Trophoblast cell (in vitro differentiated cells and primary cell): ENCODE data around the gene RPS16.

Experiments
- DNase-seq, 2 donors: peaks; one replicate each; pipeline ENCODE4 v3.0.0-alpha.2; 2016
- H2AFZ ChIP-seq: 2 replicates; pipeline ENCODE4 v1.6.1; 2013; ENCODE audit warnings: low read length, moderate library complexity, mild to moderate bottlenecking; ENCODE audit not compliant: insufficient read depth, poor library complexity
- H2AK5ac ChIP-seq: 2 replicates; pipeline ENCODE4 v1.6.1; 2013; ENCODE audit warnings: mild to moderate bottlenecking, low read length
- H2BK120ac ChIP-seq: 2 replicates; pipeline ENCODE4 v1.6.1; 2013; ENCODE audit warnings: low read length, mild to moderate bottlenecking, moderate library complexity; ENCODE audit not compliant: insufficient read depth, poor library complexity
- H2BK12ac ChIP-seq: 2 replicates; pipeline ENCODE4 v1.6.1; 2013; ENCODE audit warnings: mild to moderate bottlenecking, low read length, moderate library complexity
- H2BK5ac ChIP-seq: 2 replicates; pipeline ENCODE4 v1.6.1; 2013; ENCODE audit warnings: low read length, low read depth, moderate library complexity, mild to moderate bottlenecking; ENCODE audit not compliant: poor library complexity
- H3K14ac ChIP-seq: 2 replicates; pipeline ENCODE4 v1.6.1; 2013; ENCODE audit warnings: mild to moderate bottlenecking, low read length
- H3K18ac ChIP-seq: 2 replicates; pipeline ENCODE4 v1.6.1; 2013; ENCODE audit warnings: mild to moderate bottlenecking, low read length
- H3K23ac ChIP-seq: 2 replicates; pipeline ENCODE4 v1.6.1; 2013; ENCODE audit warnings: low read length
- H3K27ac ChIP-seq: 2 replicates; pipeline ENCODE4 v1.5.1; 2013; ENCODE audit warnings: low read depth, mild to moderate bottlenecking, inconsistent platforms, low read length, moderate library complexity
- H3K27me3 ChIP-seq: 2 replicates; pipeline ENCODE4 v1.6.1; 2013; ENCODE audit warnings: inconsistent platforms, mild to moderate bottlenecking, low read length, moderate library complexity; ENCODE audit not compliant: insufficient read depth
- H3K36me3 ChIP-seq, 2 experiments: 1 replicate in 1 of 2; 2 replicates in 1 of 2; pipeline ENCODE4 v1.6.1; 2013; ENCODE audit warnings: low read length in 2 of 2, mild to moderate bottlenecking in 2 of 2, moderate library complexity in 1 of 2; ENCODE audit not compliant: insufficient read depth in 2 of 2, control insufficient read depth in 1 of 2
- H3K4ac ChIP-seq: 2 replicates; pipeline ENCODE4 v1.6.1; 2013; ENCODE audit warnings: low read depth, mild to moderate bottlenecking, low read length, moderate library complexity
- H3K4me1 ChIP-seq, 2 experiments: 1 replicate in 1 of 2; 2 replicates in 1 of 2; pipeline ENCODE4 v1.6.1; 2013; ENCODE audit warnings: low read length in 2 of 2, mild to moderate bottlenecking in 2 of 2, moderate library complexity in 1 of 2; ENCODE audit not compliant: insufficient read depth in 2 of 2, control insufficient read depth in 1 of 2
- H3K4me2 ChIP-seq: 2 replicates; pipeline ENCODE4 v1.6.1; 2013; ENCODE audit warnings: inconsistent platforms, mild to moderate bottlenecking, low read length, moderate library complexity
- H3K4me3 ChIP-seq: 2 replicates; pipeline ENCODE4 v1.5.1; 2013; ENCODE audit warnings: mild to moderate bottlenecking, low read depth, low read length, inconsistent platforms
- H3K79me1 ChIP-seq: one replicate; pipeline ENCODE4 v1.6.1; 2013; ENCODE audit warnings: low read length
- H3K79me2 ChIP-seq: 2 replicates; pipeline ENCODE4 v1.6.1; 2013; ENCODE audit warnings: low read length, mild to moderate bottlenecking; ENCODE audit not compliant: control insufficient read depth, insufficient read depth, poor library complexity
- H3K9ac ChIP-seq: 2 replicates; pipeline ENCODE4 v1.6.1; 2013; ENCODE audit warnings: mild to moderate bottlenecking, low read length
- H3K9me3 ChIP-seq: 2 replicates; pipeline ENCODE4 v1.6.1; 2013; ENCODE audit warnings: low read depth, mild to moderate bottlenecking, control low read depth, inconsistent platforms, low read length; ENCODE audit not compliant: insufficient read depth
- H4K12ac ChIP-seq: 2 replicates; pipeline ENCODE4 v1.6.1; 2013; ENCODE audit warnings: low read depth, mild to moderate bottlenecking, low read length, moderate library complexity
- H4K8ac ChIP-seq: 2 replicates; pipeline ENCODE4 v1.6.1; 2013; ENCODE audit warnings: low read depth, mild to moderate bottlenecking, low read length, moderate library complexity
- H4K91ac ChIP-seq: one replicate; pipeline ENCODE4 v1.6.1; 2013; ENCODE audit warnings: low read depth, mild to moderate bottlenecking, low read length, moderate library complexity
- WGBS: extraction: QIAGEN DNeasy Blood & Tissue Kit; methylation state at CpG from one replicate; pipeline ENCODE4 v1.1.7; 2013; ENCODE audit warnings: missing lambda C conversion rate; ENCODE audit not compliant: insufficient read length, insufficient coverage; ENCODE audit errors: extremely low coverage; 5-methylcytosine and 5-hydroxymethylcytosine counted together

Gene RPS16

DNA sequence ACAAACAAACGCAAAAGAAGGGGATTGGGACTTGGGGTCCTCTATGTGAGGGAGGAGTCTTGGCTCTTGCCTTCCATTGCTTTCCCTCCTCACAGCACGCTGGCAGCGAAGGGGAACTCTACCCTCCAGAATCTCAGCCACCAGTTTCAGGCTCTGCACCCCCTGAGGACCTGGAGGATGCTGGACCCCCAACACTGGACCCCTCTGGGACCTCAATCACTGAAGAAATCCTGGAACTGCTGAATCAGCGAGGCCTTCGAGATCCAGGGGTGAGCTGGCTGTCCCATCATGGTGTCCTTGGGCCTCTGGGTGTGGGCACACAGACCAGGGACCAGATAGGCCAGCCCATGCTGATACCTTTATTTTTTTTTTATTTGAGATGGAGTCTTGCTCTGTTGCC is 13.7 kb downstream of the RPS16 start:
- no peak overlapping the region for H2AK5ac ChIP-seq
- no peak overlapping the region for H4K91ac ChIP-seq
- H3K27me3 ChIP-seq: no peaks in the 10 kb centered on the region
- no peak overlapping the region for H4K12ac ChIP-seq
- H3K27ac ChIP-seq: no peak overlapping the region
- no peak overlapping the region for H2BK120ac ChIP-seq
- H3K79me2 ChIP-seq: no peaks in the 10 kb centered on the region
- H3K79me1 ChIP-seq: no peaks in the 10 kb centered on the region
- no CpG with 5 or more reads among the region's 5 CpGs for WGBS
- no peak overlapping the region for H2BK12ac ChIP-seq
- H4K8ac ChIP-seq: no peak overlapping the region
- no peak overlapping the region for H2BK5ac ChIP-seq
- H3K14ac ChIP-seq: no peak overlapping the region
- H3K36me3 ChIP-seq: peaks cover 76 to 77% of the 10 kb centered on the region in 2 experiments
- DNase-seq: no peak
- peaks cover 5% of the 10 kb centered on the region for H3K9me3 ChIP-seq
- H3K4ac ChIP-seq: no peak overlapping the region
- no peak overlapping the region for H3K18ac ChIP-seq
- H3K9ac ChIP-seq: no peak overlapping the region
- H3K4me2 ChIP-seq: no peak overlapping the region
- no peak overlapping the region for H2AFZ ChIP-seq
- H3K4me3 ChIP-seq: no peak overlapping the region
- H3K4me1 ChIP-seq: no peaks in the 10 kb centered on the region
- no peak overlapping the region for H3K23ac ChIP-seq

DNA sequence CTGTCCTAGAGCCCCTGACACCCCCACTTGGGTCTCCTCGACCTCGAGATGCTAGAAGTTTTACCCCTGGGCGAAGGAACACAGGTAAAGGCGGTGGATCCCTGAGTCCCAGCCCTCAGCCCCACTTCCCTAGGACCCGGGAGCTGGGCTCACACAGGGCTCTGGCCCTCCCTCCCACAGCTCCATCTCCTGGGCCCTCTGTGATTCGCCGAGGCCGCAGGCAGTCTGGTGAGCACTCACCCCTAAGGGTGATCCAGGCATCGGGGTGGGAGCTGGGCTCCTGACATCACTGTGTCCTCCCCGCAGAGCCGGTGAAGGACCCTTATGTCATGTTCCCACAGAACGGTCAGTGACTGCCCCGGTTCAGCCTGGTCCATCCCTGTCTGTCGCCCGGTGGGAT is 15.0 kb downstream of the RPS16 start:
- Histone ChIP-seq H3K4me1 (no peaks in the 10 kb centered on the region), H3K27me3 (no peaks in the 10 kb centered on the region), H3K9me3 (peaks cover 5% of the 10 kb centered on the region), H3K27ac (no peak overlapping the region), H4K12ac (no peak overlapping the region), H3K9ac (no peak overlapping the region), H2BK5ac (no peak overlapping the region), H2BK120ac (no peak overlapping the region), H3K79me1 (no peaks in the 10 kb centered on the region), H3K18ac (no peak overlapping the region), H3K36me3 (peaks cover 88% of the 10 kb centered on the region in 2 experiments), H2BK12ac (no peak overlapping the region), H4K91ac (no peak overlapping the region), H2AFZ (no peak overlapping the region), H4K8ac (no peak overlapping the region), H3K79me2 (no peaks in the 10 kb centered on the region), H3K4me2 (no peak overlapping the region), H2AK5ac (no peak overlapping the region), H3K23ac (no peak overlapping the region), H3K4me3 (no peak overlapping the region), H3K14ac (no peak overlapping the region), H3K4ac (no peak overlapping the region)
- no peak for DNase-seq
- no CpG with 5 or more reads among the region's 15 CpGs for WGBS

GRCh38 chr19:39419003-39419402 is 16.7 kb downstream of the RPS16 start:
- Histone ChIP-seq H3K18ac (no peak overlapping the region), H2BK12ac (no peak overlapping the region)

GRCh38 chr19:39417463-39418181 is 18.1 kb downstream of the RPS16 start:
- H3K4me2 ChIP-seq: no peak overlapping the region
- DNase-seq: no peak
- H2AK5ac ChIP-seq: no peak overlapping the region
- H3K9ac ChIP-seq: no peak overlapping the region
- no peak overlapping the region for H3K27ac ChIP-seq
- no peak overlapping the region for H4K8ac ChIP-seq
- WGBS: no CpG with 5 or more reads among the region's 30 CpGs
- H3K23ac ChIP-seq: no peak overlapping the region
- no peak overlapping the region for H2BK12ac ChIP-seq
- no peak overlapping the region for H4K12ac ChIP-seq
- H3K79me2 ChIP-seq: peaks cover 18% of the 10 kb centered on the region
- peaks cover 10% of the 10 kb centered on the region in 2 experiments for H3K4me1 ChIP-seq
- H3K9me3 ChIP-seq: no peaks in the 10 kb centered on the region
- peaks cover 64 to 70% of the 10 kb centered on the region in 2 experiments for H3K36me3 ChIP-seq
- peaks cover 13% of the 10 kb centered on the region for H3K79me1 ChIP-seq
- H2BK120ac ChIP-seq: no peak overlapping the region
- no peak overlapping the region for H3K4ac ChIP-seq
- H3K14ac ChIP-seq: no peak overlapping the region
- no peak overlapping the region for H2BK5ac ChIP-seq
- no peaks in the 10 kb centered on the region for H3K27me3 ChIP-seq
- no peak overlapping the region for H3K4me3 ChIP-seq
- H4K91ac ChIP-seq: no peak overlapping the region
- H3K18ac ChIP-seq: no peak overlapping the region
- no peak overlapping the region for H2AFZ ChIP-seq

More at GRCh38 chr19:39419003-39419402, 16.7 kb downstream of the RPS16 start:
- Histone ChIP-seq H3K27ac (no peak overlapping the region), H3K4ac (no peak overlapping the region), H3K27me3 (no peaks in the 10 kb centered on the region), H4K8ac (no peak overlapping the region), H2BK5ac (no peak overlapping the region), H3K4me2 (no peak overlapping the region), H3K14ac (no peak overlapping the region), H3K23ac (no peak overlapping the region), H4K12ac (no peak overlapping the region), H3K4me1 (peaks cover 10% of the 10 kb centered on the region in 2 experiments), H3K9me3 (no peaks in the 10 kb centered on the region), H3K79me2 (peaks cover 7% of the 10 kb centered on the region), H3K9ac (no peak overlapping the region), H3K79me1 (peaks cover under 1% of the 10 kb centered on the region), H2AFZ (no peak overlapping the region), H3K36me3 (peaks cover 78 to 84% of the 10 kb centered on the region in 2 experiments), H2AK5ac (no peak overlapping the region), H4K91ac (no peak overlapping the region), H3K4me3 (no peak overlapping the region), H2BK120ac (no peak overlapping the region)
- WGBS: no CpG with 5 or more reads among the region's 9 CpGs
- DNase-seq: no peak
